Keratinocyte (primary cell): Measurements from ENCODE around the gene STEAP3. TPM values are rescaled to one million over a fixed set of nuclear protein-coding genes. Genes with fewer than 3 reads are reported as not detected.

ENCODE experiments used
- DNase-seq: peaks from one replicate; pipeline ENCODE4 v3.0.0-alpha.2; 2011; ENCODE audit warnings: low read depth, missing footprints, low spot score
- FAIRE-seq: peaks from 2 replicates; lab custom pipeline; 2011; peaks lifted over from hg19 to GRCh38; lab: Jason Lieb, UNC
- H2AFZ ChIP-seq: 2 replicates; pipeline ENCODE4 v1.6.0; 2012; ENCODE audit warnings: low read length, control low read depth, inconsistent platforms; ENCODE audit not compliant: control insufficient read depth
- H3K27ac ChIP-seq: 2 replicates; pipeline ENCODE4 v1.5.1; 2011; ENCODE audit warnings: low read length; ENCODE audit not compliant: control insufficient read depth, insufficient read depth
- H3K27me3 ChIP-seq: 3 replicates; pipeline ENCODE4 v1.6.0; 2011; ENCODE audit warnings: low read length; ENCODE audit not compliant: control insufficient read depth, insufficient read depth; ENCODE audit errors: extremely low read depth
- H3K36me3 ChIP-seq, 2 experiments: 2 replicates in 1 of 2; 3 replicates in 1 of 2; pipeline ENCODE4 v1.5.1; 2011; ENCODE audit warnings: low read length in 2 of 2, mild to moderate bottlenecking in 1 of 2; ENCODE audit not compliant: control insufficient read depth in 2 of 2, insufficient read depth in 2 of 2; ENCODE audit errors: extremely low read depth in 1 of 2
- H3K4me1 ChIP-seq: 3 replicates; pipeline ENCODE4 v1.5.1; 2011; ENCODE audit warnings: low read length; ENCODE audit not compliant: control insufficient read depth, insufficient read depth; ENCODE audit errors: extremely low read depth
- H3K4me2 ChIP-seq: 3 replicates; pipeline ENCODE4 v1.6.0; 2011; ENCODE audit warnings: low read depth, low read length; ENCODE audit not compliant: control insufficient read depth, insufficient read depth; ENCODE audit errors: extremely low read depth
- H3K4me3 ChIP-seq, 3 experiments: fragments of 200-600 bp in 1 of 3; sonication (generic) in 1 of 3; 2 replicates in 2 of 3; 3 replicates in 1 of 3; pipeline ENCODE4 v1.5.1; 2011 to 2016; ENCODE audit warnings: low read length in 3 of 3, mild to moderate bottlenecking in 3 of 3, control low read depth in 2 of 3, inconsistent platforms in 1 of 3, low read depth in 1 of 3, mixed read lengths in 1 of 3, mixed run types in 1 of 3, moderate library complexity in 1 of 3; ENCODE audit not compliant: control insufficient read depth in 2 of 3, insufficient read depth in 2 of 3; ENCODE audit errors: extremely low read depth in 1 of 3
- H3K79me2 ChIP-seq: 2 replicates; pipeline ENCODE4 v1.6.0; 2012; ENCODE audit warnings: low read length; ENCODE audit not compliant: control insufficient read depth, insufficient read depth
- H3K9ac ChIP-seq: 3 replicates; pipeline ENCODE4 v1.6.0; 2011; ENCODE audit warnings: low read length; ENCODE audit not compliant: control insufficient read depth, insufficient read depth; ENCODE audit errors: extremely low read depth
- H3K9me1 ChIP-seq: 3 replicates; pipeline ENCODE4 v1.6.0; 2011; ENCODE audit warnings: low read length; ENCODE audit not compliant: control insufficient read depth, insufficient read depth; ENCODE audit errors: extremely low read depth
- H3K9me3 ChIP-seq: 2 replicates; pipeline ENCODE4 v1.5.1; 2012; ENCODE audit warnings: low read depth, low read length; ENCODE audit not compliant: control insufficient read depth
- H4K20me1 ChIP-seq: 3 replicates; pipeline ENCODE4 v1.6.0; 2011; ENCODE audit warnings: low read length; ENCODE audit not compliant: control insufficient read depth, insufficient read depth; ENCODE audit errors: extremely low read depth
- CTCF ChIP-seq, 3 experiments: IDR thresholded peaks in 1 of 3; conservative IDR thresholded peaks in 1 of 3; optimal IDR thresholded peaks in 1 of 3; 2 replicates in 2 of 3; 3 replicates in 1 of 3; pipeline versions ENCODE3 to v1.5.1; 2011; ENCODE audit warnings: low read length in 3 of 3, mild to moderate bottlenecking in 3 of 3, moderate library complexity in 2 of 3, control low read depth in 1 of 3, inconsistent platforms in 1 of 3; ENCODE audit not compliant: insufficient read depth in 2 of 3; ENCODE audit errors: extremely low read depth in 1 of 3
- EZH2 ChIP-seq: IDR thresholded peaks from one replicate; pipeline ENCODE4 v1.6.1; 2012; ENCODE audit warnings: inconsistent platforms, mild to moderate bottlenecking, low read length, moderate library complexity
- dilution Hi-C: fragments of 300-500 bp; cut with MboI; formaldehyde crosslinking; loops from one replicate; pipeline ENCODE4 v1.7.0; 2020; ENCODE audit warnings: low sequenced_read_pairs; ENCODE audit not compliant: extremely low pct_ligation_motif_present
- polyA plus RNA-seq, 5 experiments: library from polyadenylated mRNA; depleted of rRNA in 3 of 5; stranded (reverse) in 3 of 5; stranded (forward) in 1 of 5; unstranded in 1 of 5; fragments of >200 nt; gene quantifications; 1 replicate in 1 of 5; 2 replicates in 3 of 5; 3 replicates in 1 of 5; pipeline versions ENCODE4 v1.2.1 to v1.2.3, GENCODE V29; 2011 to 2012; ENCODE audit warnings: missing spikeins in 2 of 5, low read depth in 1 of 5, low replicate concordance in 1 of 5

The STEAP3 gene
- polyA plus RNA-seq, 1 donor (not counting 4 experiments of a cell fraction or from before 2014, with no cell fraction given) = 19.9 TPM

DNA sequence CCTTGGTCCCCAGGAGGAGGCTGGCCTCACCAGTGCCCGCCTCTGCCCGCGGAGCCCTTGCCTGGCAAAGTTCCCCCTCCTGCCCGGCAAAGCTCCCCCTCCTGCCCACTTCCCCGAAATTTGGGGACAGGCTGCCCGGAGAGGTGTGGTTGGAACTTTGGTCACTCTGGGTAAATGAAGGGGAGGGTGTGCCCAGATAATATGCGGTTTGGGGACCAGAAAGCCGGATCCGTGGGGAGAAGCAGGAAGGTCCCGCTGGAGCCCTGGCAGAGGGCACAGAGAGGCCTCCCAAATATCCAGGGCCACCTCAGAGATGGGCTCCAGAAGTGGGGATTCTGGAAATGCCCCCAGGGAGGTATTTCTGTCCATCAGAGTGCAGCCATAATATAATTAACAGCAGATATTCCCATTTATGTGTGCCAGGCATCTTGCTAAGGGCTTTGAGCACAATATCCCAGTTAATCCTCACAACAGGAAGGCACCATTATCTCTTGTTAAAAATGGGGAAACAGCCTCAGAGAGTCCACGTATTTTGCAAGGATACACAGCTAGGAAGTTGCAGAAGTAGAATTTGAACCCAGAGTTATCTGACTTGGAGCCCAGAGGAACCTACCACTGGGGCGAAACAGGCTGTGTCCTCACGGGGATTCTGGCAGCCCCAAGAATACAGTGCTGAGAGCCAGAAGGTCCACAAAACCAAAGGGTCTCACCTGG is 914 bp downstream of the STEAP3 start:
- dilution Hi-C loops = no loop called here

GRCh38 chr2:119225105-119225865 is 1.7 kb downstream of the STEAP3 start:
- H3K9ac ChIP-seq = no peak overlapping the region

More for the DNA sequence above, 914 bp downstream of the STEAP3 start:
- Histone ChIP-seq H3K9ac (peak overlapping the region; percentile 77), H3K4me2 (peak overlapping the region; percentile 77), H3K36me3 (peaks cover 0 to 3% of the 10 kb centered on the region in 2 experiments), H3K27ac (no peak overlapping the region), H3K4me1 (peaks cover 8% of the 10 kb centered on the region), H3K4me3 (peak overlapping the region; percentile 70 to 80 (median 76)), H4K20me1 (no peaks in the 10 kb centered on the region), H3K9me3 (no peaks in the 10 kb centered on the region), H2AFZ (peak overlapping the region; percentile 68), H3K27me3 (peaks cover 4% of the 10 kb centered on the region), H3K9me1 (no peaks in the 10 kb centered on the region), H3K79me2 (no peaks in the 10 kb centered on the region)
- DNase-seq = no peak
- no peak for TF ChIP-seq EZH2
- no peak for TF ChIP-seq CTCF (optimal IDR thresholded peaks at IDR 0.05 in 1 of 3, IDR thresholded peaks at IDR 0.05 in 1 of 3, conservative IDR thresholded peaks at IDR 0.05 in 1 of 3; ENCODE audit: extremely low read depth in 1 of 3, insufficient read depth in 2 of 3, low read length in 3 of 3)
- peak; percentile 44 for FAIRE-seq

More at GRCh38 chr2:119225105-119225865, 1.7 kb downstream of the STEAP3 start:
- dilution Hi-C loops = no loop called here
- peaks cover 8% of the 10 kb centered on the region for H3K4me1 ChIP-seq
- H4K20me1 ChIP-seq = no peaks in the 10 kb centered on the region
- no peaks in the 10 kb centered on the region for H3K79me2 ChIP-seq
- no peak overlapping the region for H3K4me3 ChIP-seq
- no peak for TF ChIP-seq EZH2
- TF ChIP-seq CTCF (optimal IDR thresholded peaks at IDR 0.05 in 1 of 3, IDR thresholded peaks at IDR 0.05 in 1 of 3, conservative IDR thresholded peaks at IDR 0.05 in 1 of 3; ENCODE audit: extremely low read depth in 1 of 3, insufficient read depth in 2 of 3, low read length in 3 of 3) = no peak
- DNase-seq = no peak
- peaks cover 4% of the 10 kb centered on the region for H3K27me3 ChIP-seq
- no peak overlapping the region for H2AFZ ChIP-seq
- H3K4me2 ChIP-seq = peak overlapping the region; percentile 77
- H3K9me3 ChIP-seq = no peaks in the 10 kb centered on the region
- peaks cover 0 to 3% of the 10 kb centered on the region in 2 experiments for H3K36me3 ChIP-seq
- H3K27ac ChIP-seq = no peak overlapping the region
- no peaks in the 10 kb centered on the region for H3K9me1 ChIP-seq
- no peak for FAIRE-seq
